Upper lobe of left lung (tissue), 4 donors: Measurements from ENCODE around the gene CRHR2.

ENCODE experiments used
- EP300 ChIP-seq, 4 donors: sonication (generic); formaldehyde crosslinking; IDR thresholded peaks; one replicate each; pipeline ENCODE4 v1.5.1; 2017; ENCODE audit warnings: antibody characterized with exemption in 4 of 4, control low read depth in 2 of 4
- POLR2A ChIP-seq, 4 donors: fragments of 450-650 bp; IDR thresholded peaks; one replicate each; pipeline ENCODE4 v1.5.1; 2016 to 2017; ENCODE audit warnings: antibody characterized with exemption in 4 of 4, mild to moderate bottlenecking in 2 of 4
- TF ChIP-seq, protein P1 (sequence below), 6 experiments: fragments of 450-650 bp in 4 of 6; fragments of 200-600 bp in 2 of 6; sonication (generic) in 2 of 6; IDR thresholded peaks; one replicate each; pipeline ENCODE4 v1.5.1; 2016 to 2019; ENCODE audit warnings: antibody characterized with exemption in 6 of 6

DNA sequence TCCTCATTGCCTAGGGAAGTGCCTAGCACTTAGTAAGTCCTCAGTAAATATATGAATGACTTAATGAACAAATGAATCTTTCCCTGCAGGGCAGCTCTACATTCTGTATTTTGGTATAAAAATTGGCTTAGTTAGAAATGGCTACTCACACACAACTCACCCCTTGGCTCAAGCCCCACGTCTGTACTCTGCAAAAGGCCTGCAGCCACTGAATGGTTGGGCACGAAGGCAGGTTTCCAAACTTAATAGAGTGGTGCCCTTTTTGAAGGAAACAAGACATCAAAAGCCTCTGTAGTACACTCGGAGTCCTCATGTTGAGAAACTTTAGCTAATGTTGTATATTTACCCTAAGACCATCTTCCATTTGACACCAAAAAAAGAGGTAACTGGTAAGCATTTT, 36.6 kb downstream of the CRHR2 start:
- TF ChIP-seq, protein P1, sequence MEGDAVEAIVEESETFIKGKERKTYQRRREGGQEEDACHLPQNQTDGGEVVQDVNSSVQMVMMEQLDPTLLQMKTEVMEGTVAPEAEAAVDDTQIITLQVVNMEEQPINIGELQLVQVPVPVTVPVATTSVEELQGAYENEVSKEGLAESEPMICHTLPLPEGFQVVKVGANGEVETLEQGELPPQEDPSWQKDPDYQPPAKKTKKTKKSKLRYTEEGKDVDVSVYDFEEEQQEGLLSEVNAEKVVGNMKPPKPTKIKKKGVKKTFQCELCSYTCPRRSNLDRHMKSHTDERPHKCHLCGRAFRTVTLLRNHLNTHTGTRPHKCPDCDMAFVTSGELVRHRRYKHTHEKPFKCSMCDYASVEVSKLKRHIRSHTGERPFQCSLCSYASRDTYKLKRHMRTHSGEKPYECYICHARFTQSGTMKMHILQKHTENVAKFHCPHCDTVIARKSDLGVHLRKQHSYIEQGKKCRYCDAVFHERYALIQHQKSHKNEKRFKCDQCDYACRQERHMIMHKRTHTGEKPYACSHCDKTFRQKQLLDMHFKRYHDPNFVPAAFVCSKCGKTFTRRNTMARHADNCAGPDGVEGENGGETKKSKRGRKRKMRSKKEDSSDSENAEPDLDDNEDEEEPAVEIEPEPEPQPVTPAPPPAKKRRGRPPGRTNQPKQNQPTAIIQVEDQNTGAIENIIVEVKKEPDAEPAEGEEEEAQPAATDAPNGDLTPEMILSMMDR (IDR thresholded peaks at IDR 0.05): no peak
- TF ChIP-seq POLR2A (IDR thresholded peaks at IDR 0.05): no peak
- no peak for TF ChIP-seq EP300 (IDR thresholded peaks at IDR 0.05)
